ENCODE results near the gene ATP1A2.

Gene ATP1A2

DNA sequence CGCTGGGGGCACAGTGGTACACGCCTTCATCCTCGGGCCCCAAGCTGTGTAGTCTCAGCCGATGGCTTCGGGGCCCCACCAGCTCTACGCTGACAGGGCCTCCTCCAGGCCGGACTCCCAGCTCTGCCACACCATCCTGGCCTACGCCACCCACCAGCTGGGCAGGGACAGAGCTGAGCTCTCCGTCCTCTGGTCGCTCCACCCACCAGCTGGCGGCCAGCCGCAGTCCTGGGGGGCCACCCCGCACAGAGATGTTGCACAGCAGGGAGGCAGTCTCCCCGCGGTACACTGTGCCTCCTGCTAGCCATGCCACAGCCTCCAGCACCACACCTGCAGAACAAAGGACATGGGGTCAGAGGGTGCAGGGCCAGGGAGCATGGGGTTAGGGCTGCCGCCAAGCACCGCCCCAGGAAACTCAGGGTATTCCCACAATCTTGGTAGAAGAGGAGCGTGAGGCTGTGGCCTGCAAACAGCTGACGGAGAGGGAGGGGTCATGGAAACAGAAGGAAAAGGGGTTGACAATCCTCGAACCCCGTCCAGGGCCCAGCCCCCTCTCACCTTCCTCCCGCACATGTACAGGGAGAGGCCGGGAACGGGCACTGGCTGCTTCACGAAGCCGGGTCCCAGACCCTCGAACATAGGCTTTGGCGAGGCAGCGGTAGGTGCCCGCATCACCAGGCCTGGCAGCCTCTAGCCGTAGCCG lies 23.0 kb upstream of the ATP1A2 start:
- H3K27me3 Mint-ChIP-seq, result no peaks in the 10 kb centered on the region
- no peak overlapping the region for H3K27ac Mint-ChIP-seq
- DNase-seq (ENCODE audit: low spot score in 2 of 2), result no peak
- H3K4me3 Mint-ChIP-seq, result no peak overlapping the region
- H3K9me3 Mint-ChIP-seq, result no peaks in the 10 kb centered on the region
- H3K4me1 Mint-ChIP-seq, result peaks cover 16% of the 10 kb centered on the region
- no peak for ATAC-seq (ENCODE audit: low read depth)
- peaks cover 25% of the 10 kb centered on the region for H3K36me3 Mint-ChIP-seq

DNA sequence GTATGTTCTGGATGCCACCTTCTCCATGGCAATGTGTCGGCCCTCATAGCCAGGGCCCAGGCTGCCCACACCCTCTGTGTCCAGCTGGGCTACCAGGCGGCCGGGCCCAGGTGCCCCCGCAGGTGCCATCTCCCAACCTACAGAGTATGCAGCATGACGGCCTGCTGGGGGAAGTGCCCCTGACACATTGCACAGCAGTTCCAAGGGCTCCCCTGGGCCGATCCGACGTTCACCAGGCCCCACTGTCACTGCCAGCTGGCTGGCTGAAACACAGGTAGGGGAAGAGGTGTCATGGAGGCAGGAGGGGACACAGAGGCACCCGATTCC lies 22.5 kb upstream of the ATP1A2 start:
- Mint-ChIP-seq H3K27ac (no peak overlapping the region), H3K9me3 (no peaks in the 10 kb centered on the region), H3K4me3 (no peak overlapping the region), H3K36me3 (peaks cover 22% of the 10 kb centered on the region), H3K4me1 (peaks cover 20% of the 10 kb centered on the region), H3K27me3 (no peaks in the 10 kb centered on the region)
- no peak for ATAC-seq (ENCODE audit: low read depth)
- DNase-seq (ENCODE audit: low spot score in 2 of 2), result no peak

DNA sequence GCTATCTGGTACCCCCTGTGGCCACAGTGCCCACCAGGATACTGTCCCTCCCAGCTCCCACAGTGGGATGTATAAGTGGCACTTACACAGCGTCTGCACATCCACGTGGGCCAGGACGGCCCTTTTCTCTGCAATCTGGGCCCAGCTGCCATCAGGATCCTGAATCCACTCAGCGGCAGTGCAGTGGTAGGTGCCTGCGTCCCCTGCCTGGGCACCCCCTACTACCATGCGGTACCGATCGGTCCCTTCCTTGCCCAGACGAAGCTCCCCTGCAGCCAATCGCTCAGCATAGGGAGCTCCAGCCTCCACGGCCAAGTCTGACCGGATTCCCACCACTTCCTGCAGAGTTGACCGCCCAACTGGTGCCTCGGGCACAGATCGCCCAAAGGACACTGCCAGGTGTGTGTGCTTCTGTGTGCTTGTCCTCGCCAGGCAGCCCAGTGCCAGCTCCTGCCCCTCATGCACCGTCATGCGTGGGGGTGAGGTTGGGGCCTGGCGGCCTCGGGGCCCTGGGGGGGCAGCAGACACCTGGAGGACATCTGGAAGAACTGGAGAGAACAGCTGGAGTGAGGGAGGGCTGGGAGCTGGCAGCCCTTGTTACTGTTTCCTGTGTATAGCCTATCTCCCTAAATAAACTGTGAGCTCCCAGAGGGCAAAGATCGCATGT lies 21.8 kb upstream of the ATP1A2 start:
- H3K4me1 Mint-ChIP-seq, result peaks cover 20% of the 10 kb centered on the region
- H3K4me3 Mint-ChIP-seq, result no peak overlapping the region
- H3K27me3 Mint-ChIP-seq, result no peaks in the 10 kb centered on the region
- H3K9me3 Mint-ChIP-seq, result no peaks in the 10 kb centered on the region
- H3K27ac Mint-ChIP-seq, result no peak overlapping the region
- no peak for ATAC-seq (ENCODE audit: low read depth)
- peaks cover 17% of the 10 kb centered on the region for H3K36me3 Mint-ChIP-seq
- DNase-seq (ENCODE audit: low spot score in 2 of 2), result no peak

DNA sequence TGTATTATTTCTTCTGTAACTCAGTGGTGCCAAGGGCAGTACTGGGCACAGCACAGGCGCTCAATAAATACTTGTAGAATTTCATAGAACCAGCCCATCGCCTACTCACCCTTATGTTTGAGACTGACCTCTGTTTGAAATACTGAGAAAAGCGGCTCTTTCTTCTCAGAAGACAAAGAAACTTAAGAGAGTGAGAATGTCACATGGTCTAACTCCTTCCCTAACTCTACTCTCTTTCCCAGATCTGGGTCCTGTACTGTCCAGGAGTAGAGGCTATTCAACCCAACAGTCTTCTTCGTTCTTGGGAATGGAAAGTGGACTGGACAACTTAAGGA lies 21.3 kb upstream of the ATP1A2 start:
- Mint-ChIP-seq H3K4me3 (no peak overlapping the region), H3K27ac (no peak overlapping the region), H3K4me1 (peaks cover 19% of the 10 kb centered on the region), H3K27me3 (no peaks in the 10 kb centered on the region), H3K36me3 (peaks cover 13% of the 10 kb centered on the region), H3K9me3 (no peaks in the 10 kb centered on the region)
- DNase-seq (ENCODE audit: low spot score in 2 of 2), result no peak
- ATAC-seq (ENCODE audit: low read depth), result no peak

DNA sequence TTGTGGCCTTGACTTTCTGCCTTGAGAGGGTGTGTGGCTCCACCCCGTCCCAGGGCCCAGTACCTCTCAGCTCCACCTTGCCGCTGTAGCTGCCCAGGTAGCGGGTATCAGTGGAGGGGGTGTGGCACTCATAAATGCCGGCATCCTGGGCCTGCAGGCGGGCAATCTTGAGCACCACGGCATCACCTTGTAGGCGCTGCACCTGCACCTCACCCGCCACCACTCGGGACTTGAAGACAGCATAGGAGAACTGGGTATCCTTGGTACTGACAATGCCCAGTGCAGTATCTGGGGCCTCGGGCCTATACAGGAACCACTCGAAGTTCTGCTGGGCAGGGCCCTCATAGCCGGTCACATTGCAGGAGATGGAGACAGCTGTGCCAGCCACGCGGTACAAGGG lies 20.8 kb upstream of the ATP1A2 start:
- no peak overlapping the region for H3K27ac Mint-ChIP-seq
- H3K4me3 Mint-ChIP-seq, result no peak overlapping the region
- ATAC-seq (ENCODE audit: low read depth), result no peak
- peaks cover 11% of the 10 kb centered on the region for H3K36me3 Mint-ChIP-seq
- DNase-seq (ENCODE audit: low spot score in 2 of 2), result no peak
- H3K4me1 Mint-ChIP-seq, result peaks cover 24% of the 10 kb centered on the region
- H3K27me3 Mint-ChIP-seq, result no peaks in the 10 kb centered on the region
- no peaks in the 10 kb centered on the region for H3K9me3 Mint-ChIP-seq

DNA sequence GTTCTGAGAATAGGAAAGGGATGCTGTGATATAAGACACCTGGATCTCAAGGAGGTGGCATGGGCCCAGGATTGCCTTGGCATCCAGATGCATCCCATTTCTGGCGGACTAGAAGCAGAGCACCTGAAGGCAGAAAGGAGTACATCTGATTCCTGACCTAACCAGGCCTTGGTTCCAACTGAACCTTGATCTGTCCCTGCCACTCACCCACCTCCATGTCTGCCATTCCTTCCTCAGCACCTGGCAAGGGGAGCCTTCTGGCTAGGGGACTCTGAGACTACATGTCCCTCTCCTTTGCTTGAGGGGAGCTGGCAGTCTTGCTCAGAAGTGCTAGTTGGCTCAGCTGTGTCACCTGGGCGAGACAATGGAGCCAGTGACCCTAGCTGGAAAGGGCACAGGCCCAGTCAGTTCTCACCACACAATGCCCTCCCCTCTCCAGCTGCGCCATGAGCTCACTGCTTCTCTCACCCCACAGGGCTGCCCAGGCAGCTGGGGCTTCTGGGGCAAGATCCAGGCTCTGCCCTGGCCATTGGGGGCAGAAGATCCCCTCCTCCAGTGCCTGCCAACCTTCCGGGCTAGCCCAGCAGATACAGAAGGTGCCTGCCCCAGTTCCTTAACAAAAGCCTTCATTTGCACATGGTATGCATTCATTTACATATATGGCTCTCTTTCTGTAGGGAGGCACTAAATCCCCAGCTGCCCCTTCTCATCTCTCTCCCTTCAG lies 20.0 kb upstream of the ATP1A2 start:
- H3K27me3 Mint-ChIP-seq, result no peaks in the 10 kb centered on the region
- H3K4me1 Mint-ChIP-seq, result peaks cover 24% of the 10 kb centered on the region
- ATAC-seq (ENCODE audit: low read depth) (no peak), DNase-seq (ENCODE audit: low spot score in 2 of 2) (no peak)
- no peak overlapping the region for H3K4me3 Mint-ChIP-seq
- peaks cover 11% of the 10 kb centered on the region for H3K36me3 Mint-ChIP-seq
- no peak overlapping the region for H3K27ac Mint-ChIP-seq
- H3K9me3 Mint-ChIP-seq, result no peaks in the 10 kb centered on the region

DNA sequence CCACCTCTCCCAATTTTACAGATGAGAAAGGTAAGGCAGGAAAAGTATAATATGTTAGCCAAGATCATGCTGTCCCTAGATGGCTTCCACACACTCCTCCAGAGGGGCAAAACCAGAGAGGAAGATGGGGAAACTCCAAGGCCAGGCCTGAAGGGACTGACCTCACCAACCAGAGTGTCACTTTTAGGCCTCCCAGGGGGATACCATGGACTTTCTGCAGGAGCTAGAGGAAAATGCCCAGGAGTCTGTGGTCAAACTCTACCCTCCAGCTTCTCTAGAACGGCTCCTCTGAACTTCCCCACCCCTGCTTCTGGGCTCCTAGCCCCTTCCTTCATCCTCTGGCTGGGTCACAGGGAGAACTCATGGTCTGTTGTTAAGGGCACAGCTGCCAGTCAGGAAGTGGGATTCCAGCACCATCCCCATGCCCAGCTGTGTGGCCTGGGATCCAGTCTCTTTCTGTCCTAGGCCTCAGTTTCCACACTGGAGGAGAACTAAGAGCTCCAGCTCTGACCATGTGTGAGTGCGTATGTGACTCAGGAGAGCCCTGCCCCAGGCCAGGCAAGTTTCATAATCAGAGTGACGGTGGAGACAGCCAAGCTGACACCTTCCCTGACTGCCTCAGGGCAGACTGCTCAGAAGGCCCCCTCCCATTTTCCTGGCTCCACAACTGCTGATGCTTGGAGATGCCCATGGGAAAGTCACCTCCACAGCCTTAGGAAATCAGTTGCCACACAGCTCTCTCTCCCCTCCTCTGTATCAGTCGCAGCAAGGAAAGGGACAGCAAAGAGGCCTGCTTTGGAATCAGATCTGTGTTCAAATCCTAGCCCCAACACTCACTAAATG lies 19.1 kb upstream of the ATP1A2 start:
- H3K4me1 Mint-ChIP-seq, result peaks cover 33% of the 10 kb centered on the region
- H3K36me3 Mint-ChIP-seq, result peaks cover 7% of the 10 kb centered on the region
- no peak overlapping the region for H3K27ac Mint-ChIP-seq

DNA sequence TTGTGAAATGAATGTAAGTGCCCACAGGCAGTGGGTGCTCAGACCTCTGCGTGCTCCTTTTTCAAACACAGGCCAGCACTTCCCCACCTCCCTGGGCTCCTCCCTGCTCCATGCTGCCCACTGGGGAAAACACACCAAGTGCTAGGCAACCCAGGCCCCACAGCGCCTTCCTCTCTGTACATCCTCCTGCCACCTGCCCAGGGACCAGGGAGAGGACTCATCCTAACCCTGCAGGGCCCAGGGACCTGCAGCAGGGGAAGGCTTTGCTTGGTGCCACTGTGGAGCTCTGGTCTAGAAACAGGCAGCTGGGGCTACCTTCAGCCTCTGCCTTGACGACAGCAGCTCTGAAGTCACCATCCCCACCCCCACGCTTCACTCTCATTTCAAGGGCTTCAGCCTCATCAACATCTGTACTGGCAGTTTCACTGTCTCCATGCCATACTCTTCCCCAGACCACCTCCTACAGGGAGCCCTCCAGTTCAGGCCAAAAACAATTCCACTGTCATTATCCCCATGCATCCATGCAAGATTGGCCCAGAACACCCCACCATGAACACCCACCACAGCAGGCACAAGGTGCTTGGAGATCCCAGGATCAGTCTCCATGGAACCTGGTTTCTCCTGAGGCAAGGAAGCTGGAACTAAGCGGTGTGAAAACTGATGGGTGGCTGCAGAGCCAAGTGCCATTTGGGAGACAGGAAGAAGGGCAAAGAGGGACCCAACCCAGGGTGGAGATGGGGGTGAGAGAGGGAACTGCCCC lies 18.2 kb upstream of the ATP1A2 start:
- DNase-seq (ENCODE audit: low spot score in 2 of 2) (no peak), ATAC-seq (ENCODE audit: low read depth) (no peak)
- Mint-ChIP-seq H3K27me3 (no peaks in the 10 kb centered on the region), H3K36me3 (peaks cover 4% of the 10 kb centered on the region), H3K27ac (peak overlapping the region; percentile 91), H3K4me1 (peaks cover 35% of the 10 kb centered on the region), H3K9me3 (no peaks in the 10 kb centered on the region), H3K4me3 (peak overlapping the region; percentile 92)

More for the DNA sequence above, 19.1 kb upstream of the ATP1A2 start:
- Mint-ChIP-seq H3K4me3 (peak overlapping the region; percentile 27), H3K9me3 (no peaks in the 10 kb centered on the region), H3K27me3 (no peaks in the 10 kb centered on the region)
- ATAC-seq (ENCODE audit: low read depth) (no peak), DNase-seq (ENCODE audit: low spot score in 2 of 2) (no peak)

DNA sequence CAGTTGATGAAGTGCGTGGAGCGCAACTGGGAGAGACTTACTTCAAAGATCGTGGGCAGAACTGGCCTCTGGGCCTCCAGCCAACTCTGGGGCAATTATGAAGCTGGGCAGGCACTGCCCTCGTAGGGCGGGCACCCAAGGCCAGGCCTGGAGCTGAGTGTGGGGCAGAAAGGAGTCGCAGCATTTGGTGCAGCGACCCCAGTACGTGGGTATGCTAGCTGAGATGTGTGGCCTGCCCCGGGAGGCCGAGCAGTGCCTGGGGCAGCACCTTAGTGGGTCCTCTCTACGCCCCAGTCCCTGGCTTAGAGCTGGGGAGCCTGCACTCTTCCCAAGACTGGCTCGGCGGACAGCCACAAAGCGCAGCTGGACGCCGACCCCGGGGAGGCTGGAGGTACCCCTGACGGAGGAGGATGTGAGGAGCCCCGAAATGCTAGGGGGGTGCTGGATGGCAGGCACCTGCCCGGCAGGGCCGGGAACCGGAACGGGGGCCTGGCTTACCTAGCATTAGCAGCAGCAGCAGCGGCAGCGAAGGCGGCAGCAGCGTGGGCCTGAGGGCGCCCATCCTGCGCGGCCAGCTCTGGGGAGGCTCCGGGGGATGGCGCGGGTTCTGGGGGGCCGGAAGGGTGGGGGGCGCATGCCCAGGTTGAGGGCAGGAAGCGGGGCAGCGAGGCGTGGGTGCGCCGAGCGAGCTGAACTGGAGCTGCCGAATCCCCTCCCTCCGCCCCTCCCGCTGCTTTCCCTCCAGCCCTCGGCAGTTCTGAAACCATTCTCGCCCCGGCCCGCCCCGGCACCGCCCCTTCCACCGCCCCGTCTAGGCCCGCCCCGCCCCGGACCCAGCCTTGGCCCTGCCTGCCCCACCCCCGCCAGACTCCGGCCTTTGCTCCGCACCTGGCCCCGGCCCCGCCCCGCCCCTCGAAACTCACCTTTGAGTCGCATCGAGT lies 17.4 kb upstream of the ATP1A2 start, which contains the start of gene IGSF8:
Gene IGSF8 (minus strand): TSS at position 709 of the 941 bp plus-strand sequence. CDS start 147 bp downstream, at position 562.
- no peaks in the 10 kb centered on the region for H3K9me3 Mint-ChIP-seq
- H3K27me3 Mint-ChIP-seq, result no peaks in the 10 kb centered on the region
- peak within 1 kb of the TSS; percentile 91 for H3K27ac Mint-ChIP-seq
- peaks cover 1% of the 10 kb centered on the region for H3K36me3 Mint-ChIP-seq
- ATAC-seq (ENCODE audit: low read depth) (peak; percentile 61), DNase-seq (ENCODE audit: low spot score in 2 of 2) (peak; percentile 81 to 87)
- H3K4me3 Mint-ChIP-seq, result peak within 1 kb of the TSS; percentile 92
- peaks cover 37% of the 10 kb centered on the region for H3K4me1 Mint-ChIP-seq

DNA sequence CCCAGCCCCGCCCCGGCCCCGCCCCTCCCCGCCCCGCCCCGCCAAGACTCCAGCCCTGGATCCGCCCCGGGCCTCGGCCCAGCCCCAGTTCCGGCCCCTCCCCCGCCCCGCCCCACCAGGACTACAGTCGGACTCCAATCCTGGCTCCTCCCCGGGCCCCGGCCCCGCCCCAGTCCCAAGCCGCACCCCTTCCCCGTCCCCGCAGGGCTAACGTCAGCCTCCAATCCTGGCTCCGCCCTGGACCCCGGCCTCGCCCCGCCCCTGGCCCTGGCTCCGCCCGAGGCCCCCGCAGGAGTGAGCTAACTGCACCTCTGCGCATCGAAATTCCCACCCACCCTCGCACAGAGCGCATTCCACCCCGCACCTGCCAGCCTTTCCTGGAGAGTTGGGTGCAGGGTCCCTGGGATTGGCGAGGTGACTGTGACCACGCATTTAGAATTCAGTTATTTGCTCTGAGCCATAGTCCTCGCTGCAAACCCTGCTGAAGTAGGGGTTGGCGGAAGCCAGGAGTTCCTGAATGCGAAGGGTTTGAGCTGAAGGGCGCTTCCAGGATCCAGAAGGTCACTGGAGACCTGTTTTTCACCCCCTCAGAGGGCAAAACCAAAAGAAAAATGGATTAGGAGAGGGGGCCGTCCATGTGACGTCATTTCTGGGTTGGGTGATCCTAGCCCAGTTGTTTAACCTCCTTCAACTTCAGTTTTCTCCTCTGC lies 16.6 kb upstream of the ATP1A2 start:
- Mint-ChIP-seq H3K9me3 (no peaks in the 10 kb centered on the region), H3K4me1 (peaks cover 40% of the 10 kb centered on the region), H3K4me3 (peak overlapping the region; percentile 88), H3K36me3 (no peaks in the 10 kb centered on the region), H3K27me3 (no peaks in the 10 kb centered on the region), H3K27ac (peak overlapping the region; percentile 91)
- ATAC-seq (ENCODE audit: low read depth), result peak; percentile 82
- DNase-seq (ENCODE audit: low spot score in 2 of 2), result peak; percentile 95 to 96

DNA sequence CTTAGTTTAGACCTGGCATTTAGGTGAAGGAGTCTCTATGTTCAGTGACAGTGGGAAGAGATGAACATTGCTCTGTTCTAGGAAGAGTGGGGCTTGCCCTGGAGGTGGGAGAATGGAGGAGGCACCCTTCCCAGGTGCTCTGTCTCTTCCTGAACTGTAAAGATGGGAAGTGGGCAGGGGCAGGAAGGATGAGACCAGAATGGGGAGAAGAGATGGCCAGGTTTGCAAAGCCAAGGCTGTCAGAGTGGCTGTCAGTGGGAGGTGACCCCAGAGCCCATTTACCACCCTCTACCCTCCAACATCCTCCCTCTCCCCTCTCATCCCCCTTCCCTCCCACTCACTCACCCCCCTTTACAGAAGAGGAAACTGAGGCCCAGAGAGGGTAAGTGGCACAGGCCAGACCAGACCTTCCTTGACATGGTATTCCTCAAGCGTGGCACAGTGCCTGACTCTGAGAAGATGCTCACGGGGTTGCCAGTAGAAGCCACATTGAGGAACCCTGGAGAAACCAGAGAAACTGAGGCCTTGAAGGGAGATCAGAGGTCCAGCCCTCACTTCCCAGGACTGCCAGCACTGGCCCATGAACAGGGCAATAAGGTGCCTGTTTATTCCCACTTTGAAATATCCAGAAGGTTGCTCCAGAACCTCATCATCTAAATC lies 15.7 kb upstream of the ATP1A2 start:
- Mint-ChIP-seq H3K9me3 (no peaks in the 10 kb centered on the region), H3K27ac (peak overlapping the region; percentile 91), H3K4me1 (peaks cover 40% of the 10 kb centered on the region), H3K36me3 (no peaks in the 10 kb centered on the region), H3K27me3 (no peaks in the 10 kb centered on the region), H3K4me3 (peak overlapping the region; percentile 88)
- ATAC-seq (ENCODE audit: low read depth), result no peak
- DNase-seq (ENCODE audit: low spot score in 2 of 2), result no peak

All from memory B cell (primary cell).